HepG2 (cell line): ENCODE results near the gene ABHD6. TPM values are rescaled to one million over a fixed set of nuclear protein-coding genes. Genes with fewer than 3 reads are reported as not detected.
A peak's percentile ranks its signal among the peaks of the same experiment; 100 is the strongest.

Experiments
- ARID3A ChIP-seq: IDR thresholded peaks from 2 replicates; pipeline ENCODE4 v1.6.1; 2012; ENCODE audit warnings: low read depth, low read length, improper control_type of control experiment
- DRAP1 ChIP-seq: IDR thresholded peaks from 2 replicates; pipeline ENCODE4 v1.6.1; 2016; ENCODE audit warnings: missing genetic modification reagents, missing compliant biosample characterization
- FOXP4 ChIP-seq: sonication (generic); formaldehyde crosslinking; IDR thresholded peaks from 2 replicates; pipeline ENCODE4 v1.4.0; 2020; ENCODE audit warnings: missing genetic modification reagents
- IKZF5 ChIP-seq: IDR thresholded peaks from 2 replicates; pipeline ENCODE4 v1.6.1; 2018; ENCODE audit warnings: missing genetic modification reagents, mild to moderate bottlenecking, missing compliant biosample characterization
- NFE2L2 ChIP-seq: fragments of 150-350 bp; IDR thresholded peaks from 2 replicates; pipeline ENCODE4 v1.6.1; 2014; ENCODE audit warnings: low read length
- REST ChIP-seq, 2 experiments: IDR thresholded peaks; 2 replicates each; pipeline ENCODE4 v1.6.1; 2011 to 2012; ENCODE audit warnings: low read length in 2 of 2, borderline replicate concordance in 1 of 2, low read depth in 1 of 2, mild to moderate bottlenecking in 1 of 2, moderate library complexity in 1 of 2
- SETDB1 ChIP-seq: sonication (generic); formaldehyde crosslinking; IDR thresholded peaks from 2 replicates; pipeline ENCODE4 v1.5.1; 2020; ENCODE audit warnings: missing genetic modification reagents, mild to moderate bottlenecking, borderline replicate concordance
- SIX1 ChIP-seq: sonication (generic); formaldehyde crosslinking; IDR thresholded peaks from 2 replicates; pipeline ENCODE4 v1.4.0; 2020; ENCODE audit warnings: missing genetic modification reagents, borderline replicate concordance
- ZBTB8A ChIP-seq: sonication (generic); formaldehyde crosslinking; IDR thresholded peaks from 2 replicates; pipeline ENCODE4 v1.4.0; 2020; ENCODE audit warnings: mild to moderate bottlenecking, low read depth, missing genetic modification reagents, borderline replicate concordance
- ZNF10 ChIP-seq: sonication (generic); formaldehyde crosslinking; IDR thresholded peaks from 2 replicates; pipeline ENCODE4 v1.4.0; 2020; ENCODE audit warnings: mild to moderate bottlenecking, low read depth, missing genetic modification reagents, borderline replicate concordance
- ZNF382 ChIP-seq: sonication (generic); formaldehyde crosslinking; IDR thresholded peaks from 2 replicates; pipeline ENCODE4 v1.5.0; 2020; ENCODE audit warnings: missing genetic modification reagents, mild to moderate bottlenecking, borderline replicate concordance
- ZNF512 ChIP-seq: sonication (generic); formaldehyde crosslinking; IDR thresholded peaks from 2 replicates; pipeline ENCODE4 v1.4.0; 2020; ENCODE audit warnings: mild to moderate bottlenecking, missing genetic modification reagents
- ZNF639 ChIP-seq: conservative IDR thresholded peaks from 2 replicates; pipeline ENCODE4 v1.6.1; 2018; ENCODE audit warnings: missing genetic modification reagents
- ZNF83 ChIP-seq: sonication (generic); formaldehyde crosslinking; IDR thresholded peaks from 2 replicates; pipeline ENCODE4 v1.4.0; 2020; ENCODE audit warnings: missing genetic modification reagents, mild to moderate bottlenecking, borderline replicate concordance
- ZNF883 ChIP-seq: sonication (generic); formaldehyde crosslinking; IDR thresholded peaks from 2 replicates; pipeline ENCODE4 v1.5.1; 2020; ENCODE audit warnings: mild to moderate bottlenecking, missing genetic modification reagents; ENCODE audit errors: not compliant biosample characterization
- ZSCAN12 ChIP-seq: sonication (generic); formaldehyde crosslinking; IDR thresholded peaks from 2 replicates; pipeline ENCODE4 v1.9.0; 2021; ENCODE audit warnings: mild to moderate bottlenecking, missing genetic modification reagents
- ZSCAN31 ChIP-seq: sonication (generic); formaldehyde crosslinking; IDR thresholded peaks from 2 replicates; pipeline ENCODE4 v1.5.0; 2020; ENCODE audit warnings: low read depth, mild to moderate bottlenecking, missing genetic modification reagents
- polyA plus RNA-seq, 8 experiments: library from polyadenylated mRNA; depleted of rRNA in 3 of 8; stranded (reverse) in 7 of 8; unstranded in 1 of 8; fragments of >200 nt; fragmentation: Illumina TruSeq in 4 of 8; extraction: Trizol in 4 of 8; gene quantifications; 2 replicates each; pipeline versions ENCODE4 v1.2.1 to v1.2.3, GENCODE V29; 2011 to 2016; ENCODE audit warnings: low read depth in 4 of 8, missing spikeins in 1 of 8, mixed read lengths in 1 of 8; ENCODE audit not compliant: insufficient read depth in 1 of 8
- total RNA-seq, 5 experiments: library from RNA; depleted of rRNA; stranded (reverse); fragments of >200 nt; fragmentation: Illumina TruSeq; extraction: Trizol; gene quantifications; 2 replicates each; pipeline ENCODE4 v1.2.3, GENCODE V29; 2016; ENCODE audit warnings: low read depth in 1 of 5

Gene ABHD6
- total and polyA plus RNA-seq, 2 of the 13 experiments (the other 11 are each of a cell fraction or from before 2014, with no cell fraction given), result 9.0 to 17.2 TPM

GRCh38 chr3:58205981-58206380 lies 31.6 kb upstream of the ABHD6 start (continued):
- TF ChIP-seq ZNF512 (CRISPR knock-in tag) (no peak), ZNF382 (no peak), DRAP1 (CRISPR knock-in tag) (no peak), ZNF10 (CRISPR knock-in tag) (no peak), IKZF5 (no peak), ARID3A (no peak), REST (IDR thresholded peaks at IDR 0.05; ENCODE audit: borderline replicate concordance in 1 of 2, low read depth in 1 of 2, low read length in 2 of 2) (no peak), SIX1 (CRISPR knock-in tag) (no peak), FOXP4 (CRISPR knock-in tag) (peak; percentile 60), ZNF883 (no peak), ZNF83 (CRISPR knock-in tag) (no peak), SETDB1 (CRISPR knock-in tag) (no peak), NFE2L2 (no peak), ZSCAN31 (no peak), ZNF639 (CRISPR knock-in tag) (no peak), ZBTB8A (CRISPR knock-in tag) (no peak), ZSCAN12 (CRISPR knock-in tag) (no peak)
